ENCODE data around the gene NTSR1.

NTSR1 gene

DNA sequence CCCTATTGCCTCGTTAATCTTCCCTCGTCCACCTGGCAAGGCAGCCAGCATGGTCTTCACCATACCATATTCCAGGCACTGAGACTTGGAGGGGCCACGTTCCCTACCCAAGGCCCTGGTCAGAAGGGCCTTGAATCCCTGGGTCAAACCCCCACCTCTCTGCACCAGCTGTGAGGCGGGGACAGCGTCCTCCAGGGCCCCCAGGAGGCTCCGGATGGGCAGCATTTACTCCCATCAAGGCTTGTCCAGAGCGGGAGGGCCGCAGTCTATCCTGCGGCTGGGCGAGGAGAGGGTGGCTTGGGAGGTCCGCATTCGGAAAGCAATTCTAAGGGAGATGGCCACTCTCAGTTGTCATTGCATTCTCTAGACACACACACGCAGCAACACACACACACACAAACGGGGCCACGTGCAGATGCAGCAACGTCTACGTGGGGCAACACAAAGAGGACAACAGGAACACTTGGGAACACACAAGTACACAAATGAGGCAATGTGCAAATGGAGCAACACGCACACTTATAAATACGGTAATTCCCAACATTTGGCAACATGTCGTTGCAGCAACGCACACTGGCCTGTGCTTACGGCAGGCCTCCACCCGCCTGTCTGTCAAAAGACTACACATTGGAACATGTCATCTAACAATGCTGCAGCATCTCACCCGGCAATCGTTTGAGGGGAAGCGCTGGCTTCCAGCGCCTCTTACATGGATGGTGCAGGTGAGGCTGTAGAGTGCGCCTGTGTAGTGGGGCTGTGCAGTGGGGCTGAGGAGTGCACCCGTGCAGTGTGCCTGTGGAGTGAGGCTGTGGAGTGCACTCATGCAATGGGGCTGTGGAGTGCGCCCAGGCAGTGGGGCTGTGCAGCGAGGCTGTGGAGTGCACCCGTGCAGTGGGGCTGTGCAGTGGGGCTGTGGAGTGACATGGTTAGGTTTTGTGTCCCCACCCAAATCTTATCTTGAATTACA, 12.9 kb upstream of the NTSR1 start:
- TF ChIP-seq CTCF (conservative IDR thresholded peaks at IDR 0.05) = no peak
- no peak overlapping the region for H3K27ac ChIP-seq

GRCh38 chr20:62696434-62696957, 12.1 kb upstream of the NTSR1 start:
- TF ChIP-seq CTCF (conservative IDR thresholded peaks at IDR 0.05) = no peak
- H3K27ac ChIP-seq = no peak overlapping the region

DNA sequence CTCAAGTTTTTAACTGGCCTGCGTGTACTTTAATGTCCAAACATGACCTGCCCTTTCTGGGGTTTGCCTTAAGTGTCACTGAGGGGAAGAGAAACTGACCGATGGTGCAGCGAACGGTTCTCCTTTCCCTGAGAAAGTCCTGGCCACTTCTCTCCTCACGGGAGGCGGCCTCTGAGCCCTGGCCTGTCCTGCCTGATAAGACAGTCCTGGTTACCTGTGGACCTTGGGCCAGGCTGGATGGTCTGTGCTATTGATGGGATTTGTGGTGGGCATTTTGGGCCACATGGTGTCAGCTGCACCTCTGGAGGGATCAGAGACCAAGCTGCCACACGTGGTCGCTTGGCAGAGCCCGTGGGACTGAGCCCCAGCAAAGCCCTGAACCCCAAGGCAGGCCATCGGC, 11.6 kb upstream of the NTSR1 start:
- H3K27ac ChIP-seq = no peak overlapping the region
- TF ChIP-seq CTCF (conservative IDR thresholded peaks at IDR 0.05) = no peak

DNA sequence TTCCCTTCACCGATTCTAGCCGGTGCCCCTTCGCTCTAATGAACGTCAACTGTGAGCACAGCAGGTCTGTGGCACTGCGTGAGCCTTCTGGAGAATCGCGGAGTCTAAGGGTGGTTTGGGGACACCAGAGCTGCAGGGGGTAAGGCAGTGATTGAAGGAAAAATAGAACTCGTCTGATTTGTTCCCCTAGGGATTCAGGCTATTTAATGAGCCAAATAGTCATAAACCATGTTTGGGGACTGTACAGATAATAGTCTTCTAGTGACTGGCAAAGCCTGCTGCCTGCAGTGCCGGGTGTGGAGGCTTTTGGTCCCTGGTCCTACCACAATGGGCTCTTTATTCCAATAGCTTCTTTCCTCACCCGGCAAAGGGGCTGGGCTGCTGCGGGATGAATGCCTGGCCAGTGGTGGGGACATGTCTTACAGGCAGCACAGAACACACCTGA, 11.1 kb upstream of the NTSR1 start:
- no peak for TF ChIP-seq CTCF (conservative IDR thresholded peaks at IDR 0.05)

DNA sequence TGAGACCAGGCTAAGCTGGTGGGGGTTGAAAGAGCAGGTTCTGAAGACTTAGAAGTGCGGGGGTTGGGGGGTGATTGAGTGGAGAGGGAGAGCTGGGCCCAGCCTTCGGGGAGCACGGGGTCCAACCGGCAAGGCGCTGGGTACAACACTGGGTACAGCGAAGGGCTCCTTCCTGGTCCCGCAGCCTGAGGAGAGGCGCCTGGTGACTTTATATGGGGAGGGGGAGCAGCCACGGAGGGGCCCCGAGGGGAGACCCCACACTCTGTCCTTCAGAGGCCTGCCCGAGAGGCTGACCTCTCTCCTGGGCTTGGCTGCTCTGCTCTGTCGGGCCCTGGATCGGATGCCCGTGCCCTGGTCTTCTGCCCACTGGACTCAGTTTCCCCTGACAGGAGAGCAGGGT, 10.4 kb upstream of the NTSR1 start:
- no peak overlapping the region for H3K27ac ChIP-seq
- no peak for TF ChIP-seq CTCF (conservative IDR thresholded peaks at IDR 0.05)

More for the DNA sequence above, 11.1 kb upstream of the NTSR1 start:
- no peak overlapping the region for H3K27ac ChIP-seq

DNA sequence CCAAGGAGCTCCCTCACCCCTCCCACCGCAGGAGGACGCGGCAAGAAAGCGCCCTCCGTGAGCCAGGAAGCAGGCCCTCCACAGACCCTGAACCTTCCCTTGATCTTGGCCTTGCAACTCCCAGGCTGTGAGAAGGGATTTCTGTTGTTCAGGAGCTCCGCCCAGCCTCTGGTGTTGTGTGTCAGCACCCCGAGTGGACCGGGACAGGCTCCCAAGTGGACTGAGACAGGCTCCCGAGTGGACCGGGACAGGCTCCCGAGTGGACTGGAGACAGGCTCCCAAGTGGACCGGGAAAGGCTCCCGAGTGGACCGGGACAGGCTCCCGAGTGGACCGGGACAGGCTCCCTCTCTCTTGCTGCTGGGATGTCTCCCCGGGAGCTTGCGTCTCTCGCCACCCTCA, 9.3 kb upstream of the NTSR1 start:
- no peak for TF ChIP-seq CTCF (conservative IDR thresholded peaks at IDR 0.05)
- H3K27ac ChIP-seq = no peak overlapping the region

- H3K27ac ChIP-seq = no peak overlapping the region
- TF ChIP-seq CTCF (conservative IDR thresholded peaks at IDR 0.05) = no peak
Measured at GRCh38 chr20:62699741-62700140, 8.9 kb upstream of the NTSR1 start.
